Astrocyte (in vitro differentiated cells and primary cell): ENCODE measurements around the gene PRR9. TPM values are rescaled to one million over a fixed set of nuclear protein-coding genes. Genes with fewer than 3 reads are reported as not detected.

Source experiments
- DNase-seq: peaks from one replicate; pipeline ENCODE4 v3.0.0-alpha.2; 2010; ENCODE audit warnings: low read depth
- FAIRE-seq: peaks from 2 replicates; lab custom pipeline; 2011; peaks lifted over from hg19 to GRCh38; lab: Jason Lieb, UNC
- H2AFZ ChIP-seq: 2 replicates; pipeline ENCODE4 v1.6.0; 2012; ENCODE audit warnings: low read depth, low read length, inconsistent platforms
- H3K27ac ChIP-seq: 2 replicates; pipeline ENCODE4 v1.5.1; 2011; ENCODE audit warnings: low read depth, low read length, inconsistent platforms
- H3K27me3 ChIP-seq: 2 replicates; pipeline ENCODE4 v1.6.0; 2011; ENCODE audit warnings: low read length, inconsistent platforms; ENCODE audit not compliant: insufficient read depth
- H3K36me3 ChIP-seq: 2 replicates; pipeline ENCODE4 v1.5.1; 2011; ENCODE audit warnings: low read length, inconsistent platforms; ENCODE audit not compliant: insufficient read depth
- H3K4me1 ChIP-seq: 2 replicates; pipeline ENCODE4 v1.5.1; 2011; ENCODE audit warnings: low read length, inconsistent platforms; ENCODE audit not compliant: insufficient read depth
- H3K4me2 ChIP-seq: 2 replicates; pipeline ENCODE4 v1.6.0; 2012; ENCODE audit warnings: low read length, inconsistent platforms
- H3K4me3 ChIP-seq: 2 replicates; pipeline ENCODE4 v1.5.1; 2011; ENCODE audit warnings: low read depth, mild to moderate bottlenecking, low read length, inconsistent platforms; ENCODE audit not compliant: insufficient read depth
- H3K79me2 ChIP-seq: 2 replicates; pipeline ENCODE4 v1.6.0; 2012; ENCODE audit warnings: mild to moderate bottlenecking, low read length, inconsistent platforms; ENCODE audit not compliant: insufficient read depth
- H3K9ac ChIP-seq: 2 replicates; pipeline ENCODE4 v1.6.0; 2012; ENCODE audit warnings: mild to moderate bottlenecking, low read length, inconsistent platforms
- H3K9me3 ChIP-seq: 2 replicates; pipeline ENCODE4 v1.5.1; 2012; ENCODE audit warnings: low read depth, mild to moderate bottlenecking, low read length, inconsistent platforms; ENCODE audit not compliant: insufficient read depth
- H4K20me1 ChIP-seq: 2 replicates; pipeline ENCODE4 v1.6.0; 2012; ENCODE audit warnings: low read length, inconsistent platforms; ENCODE audit not compliant: insufficient read depth
- H3K27ac Mint-ChIP-seq: one replicate; pipeline ENCODE4 v1.8.0; 2021; ENCODE audit warnings: mild to moderate bottlenecking, mixed read lengths; ENCODE audit not compliant: unreplicated experiment
- H3K27me3 Mint-ChIP-seq: one replicate; pipeline ENCODE4 v1.8.0; 2021; ENCODE audit warnings: low read depth, mixed read lengths; ENCODE audit not compliant: unreplicated experiment
- H3K36me3 Mint-ChIP-seq: one replicate; pipeline ENCODE4 v1.8.0; 2021; ENCODE audit warnings: low read depth, mixed read lengths; ENCODE audit not compliant: unreplicated experiment
- H3K4me1 Mint-ChIP-seq: one replicate; pipeline ENCODE4 v1.8.0; 2021; ENCODE audit warnings: low read depth, mixed read lengths; ENCODE audit not compliant: unreplicated experiment
- H3K4me3 Mint-ChIP-seq: one replicate; pipeline ENCODE4 v1.8.0; 2021; ENCODE audit warnings: mild to moderate bottlenecking, moderate library complexity, mixed read lengths; ENCODE audit not compliant: unreplicated experiment
- H3K9me3 Mint-ChIP-seq: one replicate; pipeline ENCODE4 v1.8.0; 2021; ENCODE audit warnings: mild to moderate bottlenecking, mixed read lengths; ENCODE audit not compliant: unreplicated experiment
- EZH2 ChIP-seq: IDR thresholded peaks from 2 replicates; pipeline ENCODE4 v1.6.1; 2012; ENCODE audit warnings: mild to moderate bottlenecking, low read length, inconsistent platforms; ENCODE audit not compliant: insufficient read depth
- total RNA-seq: library from RNA; stranded (reverse); gene quantifications from 2 replicates; pipeline ENCODE4 v1.2.1, GENCODE V29; 2021
- TF ChIP-seq, protein P1 (sequence below): IDR thresholded peaks from 2 replicates; pipeline ENCODE4 v1.5.1; 2011; ENCODE audit warnings: low read depth, mild to moderate bottlenecking, inconsistent platforms, low read length, moderate library complexity; ENCODE audit not compliant: insufficient read depth

Gene PRR9
- total RNA-seq, 1 donor from 2014 or later = 0.52 TPM

DNA sequence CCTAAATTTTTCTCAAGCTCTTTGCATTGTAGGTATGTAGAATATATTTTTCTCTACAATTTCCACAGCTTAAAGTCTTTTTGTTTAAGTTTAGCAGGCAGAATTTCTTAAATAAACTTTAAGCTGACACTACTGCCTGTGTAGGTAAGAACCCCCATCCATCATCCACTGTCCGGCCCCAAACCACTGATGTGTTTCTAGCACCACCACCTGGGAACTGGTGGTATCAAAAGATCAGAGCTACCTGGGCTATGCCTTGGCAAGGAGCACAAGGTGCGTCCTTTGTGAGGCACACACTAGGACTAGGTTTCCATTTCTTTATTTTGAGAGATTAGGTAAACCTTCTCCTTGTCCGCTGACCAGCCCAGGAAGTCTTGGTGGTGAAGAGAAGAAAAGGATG lies 24.7 kb upstream of the PRR9 start:
- Histone ChIP-seq H3K36me3 (no peaks in the 10 kb centered on the region), H3K27me3 (no peaks in the 10 kb centered on the region), H4K20me1 (no peaks in the 10 kb centered on the region), H3K4me2 (no peak overlapping the region), H3K27ac (no peak overlapping the region), H3K9ac (no peak overlapping the region), H3K4me1 (no peaks in the 10 kb centered on the region), H3K9me3 (no peaks in the 10 kb centered on the region), H3K4me3 (no peak overlapping the region), H3K79me2 (no peaks in the 10 kb centered on the region), H2AFZ (no peak overlapping the region)
- no peaks in the 10 kb centered on the region for H3K9me3 Mint-ChIP-seq
- no peak overlapping the region for H3K27ac Mint-ChIP-seq
- no peak overlapping the region for H3K4me3 Mint-ChIP-seq
- H3K36me3 Mint-ChIP-seq = no peaks in the 10 kb centered on the region
- no peaks in the 10 kb centered on the region for H3K4me1 Mint-ChIP-seq
- DNase-seq (no peak), FAIRE-seq (no peak)
- no peak for TF ChIP-seq EZH2
- TF ChIP-seq, protein P1, sequence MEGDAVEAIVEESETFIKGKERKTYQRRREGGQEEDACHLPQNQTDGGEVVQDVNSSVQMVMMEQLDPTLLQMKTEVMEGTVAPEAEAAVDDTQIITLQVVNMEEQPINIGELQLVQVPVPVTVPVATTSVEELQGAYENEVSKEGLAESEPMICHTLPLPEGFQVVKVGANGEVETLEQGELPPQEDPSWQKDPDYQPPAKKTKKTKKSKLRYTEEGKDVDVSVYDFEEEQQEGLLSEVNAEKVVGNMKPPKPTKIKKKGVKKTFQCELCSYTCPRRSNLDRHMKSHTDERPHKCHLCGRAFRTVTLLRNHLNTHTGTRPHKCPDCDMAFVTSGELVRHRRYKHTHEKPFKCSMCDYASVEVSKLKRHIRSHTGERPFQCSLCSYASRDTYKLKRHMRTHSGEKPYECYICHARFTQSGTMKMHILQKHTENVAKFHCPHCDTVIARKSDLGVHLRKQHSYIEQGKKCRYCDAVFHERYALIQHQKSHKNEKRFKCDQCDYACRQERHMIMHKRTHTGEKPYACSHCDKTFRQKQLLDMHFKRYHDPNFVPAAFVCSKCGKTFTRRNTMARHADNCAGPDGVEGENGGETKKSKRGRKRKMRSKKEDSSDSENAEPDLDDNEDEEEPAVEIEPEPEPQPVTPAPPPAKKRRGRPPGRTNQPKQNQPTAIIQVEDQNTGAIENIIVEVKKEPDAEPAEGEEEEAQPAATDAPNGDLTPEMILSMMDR = no peak
- peaks cover 26% of the 10 kb centered on the region for H3K27me3 Mint-ChIP-seq

DNA sequence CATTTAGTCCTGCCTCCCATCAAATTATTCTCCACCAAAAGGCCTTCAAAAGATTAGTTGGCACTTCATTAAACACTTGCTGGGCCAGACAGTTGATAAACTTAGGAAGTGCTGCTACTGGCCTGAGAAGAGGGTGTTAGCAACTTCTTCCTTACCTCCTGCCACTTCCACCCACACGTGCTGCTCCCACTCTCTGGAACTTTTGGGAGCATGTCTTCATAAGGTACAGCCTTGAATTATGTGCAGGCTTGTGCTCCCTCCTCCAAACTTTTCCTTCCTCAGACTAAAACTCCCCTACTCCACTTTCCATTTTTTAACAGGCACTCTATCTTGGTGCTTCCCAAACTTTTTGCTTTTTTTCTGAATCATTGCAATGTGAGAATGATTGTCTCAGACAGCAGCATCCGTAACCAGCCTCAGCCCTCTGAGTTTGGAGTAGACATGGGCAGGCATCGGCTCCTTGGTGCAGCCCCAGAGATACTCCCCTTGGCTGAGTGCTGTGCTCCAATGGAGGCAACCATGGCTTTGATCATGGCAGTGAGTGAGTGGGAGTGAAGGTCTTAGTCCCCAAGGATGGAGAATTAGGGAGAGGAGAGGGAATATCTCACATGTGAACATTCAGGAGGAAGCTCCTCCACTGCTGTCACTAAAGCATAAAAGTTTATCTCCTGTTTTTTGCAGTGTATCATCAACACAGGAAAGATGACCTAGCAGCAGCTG lies 22.9 kb upstream of the PRR9 start:
- Histone ChIP-seq H3K4me3 (no peak overlapping the region), H4K20me1 (no peaks in the 10 kb centered on the region), H3K4me2 (no peak overlapping the region), H3K79me2 (no peaks in the 10 kb centered on the region), H3K27me3 (no peaks in the 10 kb centered on the region), H3K9me3 (no peaks in the 10 kb centered on the region), H3K4me1 (no peaks in the 10 kb centered on the region), H3K9ac (no peak overlapping the region), H3K27ac (no peak overlapping the region), H3K36me3 (no peaks in the 10 kb centered on the region), H2AFZ (no peak overlapping the region)
- Mint-ChIP-seq H3K9me3 (no peaks in the 10 kb centered on the region), H3K27ac (no peak overlapping the region), H3K4me1 (no peaks in the 10 kb centered on the region), H3K36me3 (no peaks in the 10 kb centered on the region), H3K4me3 (no peak overlapping the region), H3K27me3 (peaks cover 38% of the 10 kb centered on the region)
- no peak for TF ChIP-seq EZH2
- TF ChIP-seq, protein P1 = no peak
- DNase-seq = no peak
- FAIRE-seq = no peak

DNA sequence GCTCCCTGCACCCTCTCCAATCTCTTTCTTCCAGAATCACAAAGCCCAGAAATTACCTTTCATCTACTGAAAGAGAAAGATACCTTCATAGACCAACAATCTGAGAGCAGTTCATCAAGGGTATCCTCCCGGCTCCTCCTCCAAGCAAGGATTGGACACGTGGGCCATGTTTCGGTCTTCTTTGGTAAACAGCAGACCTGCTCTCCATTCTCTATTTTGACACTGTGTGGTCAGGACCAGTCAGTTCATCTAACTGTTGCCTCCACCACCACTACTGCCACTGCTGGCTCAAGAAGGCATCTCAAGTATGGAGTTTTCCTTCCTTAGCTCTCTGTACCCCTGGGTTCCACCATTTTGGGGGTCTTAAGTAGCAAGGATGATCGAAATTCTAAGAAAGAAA lies 22.2 kb upstream of the PRR9 start:
- H3K36me3 ChIP-seq = no peaks in the 10 kb centered on the region
- no peak for TF ChIP-seq EZH2
- TF ChIP-seq, protein P1 = no peak
- Mint-ChIP-seq H3K27me3 (peaks cover 37% of the 10 kb centered on the region), H3K4me1 (no peaks in the 10 kb centered on the region), H3K27ac (no peak overlapping the region), H3K36me3 (no peaks in the 10 kb centered on the region), H3K9me3 (no peaks in the 10 kb centered on the region), H3K4me3 (no peak overlapping the region)
- no peaks in the 10 kb centered on the region for H4K20me1 ChIP-seq
- no peak overlapping the region for H3K9ac ChIP-seq
- no peaks in the 10 kb centered on the region for H3K4me1 ChIP-seq
- no peaks in the 10 kb centered on the region for H3K9me3 ChIP-seq
- H3K27me3 ChIP-seq = no peaks in the 10 kb centered on the region
- no peak overlapping the region for H3K27ac ChIP-seq
- no peaks in the 10 kb centered on the region for H3K79me2 ChIP-seq
- H3K4me2 ChIP-seq = no peak overlapping the region
- FAIRE-seq (no peak), DNase-seq (no peak)
- H3K4me3 ChIP-seq = no peak overlapping the region
- H2AFZ ChIP-seq = no peak overlapping the region
